HL-60/S4 treated with phorbol 12-myristate 13-acetate at 8.2 ng/mL for 4 days and 3 days (cell line): Measurements from ENCODE around the gene KCNIP3.

Source experiments
- in situ Hi-C: fragments of 300-500 bp; cut with MboI; formaldehyde crosslinking; loops from 2 replicates; pipeline ENCODE4 v1.15.0; 2022; ENCODE audit warnings: low sequenced_read_pairs

The KCNIP3 gene

GRCh38 chr2:95274291-95275150 lies 22.6 kb upstream of the KCNIP3 start, which contains the start of gene PROM2:
TSS of gene PROM2 (plus strand) at chr2:95274449. CDS start at chr2:95274586, 137 bp downstream.
- in situ Hi-C loops: no loop called here

GRCh38 chr2:95275151-95275515 lies 22.0 kb upstream of the KCNIP3 start:
- in situ Hi-C loops: no loop called here

GRCh38 chr2:95275601-95276243 lies 21.4 kb upstream of the KCNIP3 start:
- in situ Hi-C loops: no loop called here

- in situ Hi-C loops: no loop called here
These were observed 20.8 kb upstream of the KCNIP3 start for GRCh38 chr2:95276244-95276887.

- in situ Hi-C loops: no loop called here
These were observed 20.3 kb upstream of the KCNIP3 start for GRCh38 chr2:95276888-95277245.

- in situ Hi-C loops: no loop called here
These were observed 19.8 kb upstream of the KCNIP3 start for GRCh38 chr2:95277246-95277906.

GRCh38 chr2:95278051-95278471 lies 19.1 kb upstream of the KCNIP3 start:
- in situ Hi-C loops: no loop called here

GRCh38 chr2:95278637-95279225 lies 18.4 kb upstream of the KCNIP3 start:
- in situ Hi-C loops: no loop called here

- in situ Hi-C loops: no loop called here
These were observed 17.6 kb upstream of the KCNIP3 start for GRCh38 chr2:95279435-95280035.

- in situ Hi-C loops: no loop called here
These were observed 16.1 kb upstream of the KCNIP3 start for GRCh38 chr2:95281071-95281470.

GRCh38 chr2:95281786-95282185 lies 15.4 kb upstream of the KCNIP3 start:
- in situ Hi-C loops: no loop called here

- in situ Hi-C loops: no loop called here
These were observed 14.7 kb upstream of the KCNIP3 start for GRCh38 chr2:95282458-95282857.

GRCh38 chr2:95283562-95283961 lies 13.6 kb upstream of the KCNIP3 start:
- in situ Hi-C loops: no loop called here

- in situ Hi-C loops: no loop called here
These were observed 12.1 kb upstream of the KCNIP3 start for GRCh38 chr2:95284886-95285541.

- in situ Hi-C loops: no loop called here
These were observed 11.6 kb upstream of the KCNIP3 start for GRCh38 chr2:95285542-95285932.

- in situ Hi-C loops: no loop called here
These were observed 9.8 kb upstream of the KCNIP3 start for GRCh38 chr2:95287336-95287735.

- in situ Hi-C loops: no loop called here
These were observed 9.3 kb upstream of the KCNIP3 start for GRCh38 chr2:95287806-95288205.

- in situ Hi-C loops: no loop called here
These were observed 7.9 kb upstream of the KCNIP3 start for GRCh38 chr2:95289253-95289652.

GRCh38 chr2:95291222-95291621 lies 5.9 kb upstream of the KCNIP3 start:
- in situ Hi-C loops: no loop called here

- in situ Hi-C loops: no loop called here
These were observed 4.4 kb upstream of the KCNIP3 start for GRCh38 chr2:95292623-95293260.
